D341Med (cell line): Measurements from ENCODE around the gene CTSH.
"Not testable (repeated sequence)": the region's sequence is repeated elsewhere in the genome, so short reads cannot be mapped to it uniquely, and the experiment has no call there.

ENCODE experiments used
- DNase-seq: peaks from one replicate; pipeline ENCODE4 v3.0.0; 2012; ENCODE audit warnings: low spot score

CTSH gene

DNA sequence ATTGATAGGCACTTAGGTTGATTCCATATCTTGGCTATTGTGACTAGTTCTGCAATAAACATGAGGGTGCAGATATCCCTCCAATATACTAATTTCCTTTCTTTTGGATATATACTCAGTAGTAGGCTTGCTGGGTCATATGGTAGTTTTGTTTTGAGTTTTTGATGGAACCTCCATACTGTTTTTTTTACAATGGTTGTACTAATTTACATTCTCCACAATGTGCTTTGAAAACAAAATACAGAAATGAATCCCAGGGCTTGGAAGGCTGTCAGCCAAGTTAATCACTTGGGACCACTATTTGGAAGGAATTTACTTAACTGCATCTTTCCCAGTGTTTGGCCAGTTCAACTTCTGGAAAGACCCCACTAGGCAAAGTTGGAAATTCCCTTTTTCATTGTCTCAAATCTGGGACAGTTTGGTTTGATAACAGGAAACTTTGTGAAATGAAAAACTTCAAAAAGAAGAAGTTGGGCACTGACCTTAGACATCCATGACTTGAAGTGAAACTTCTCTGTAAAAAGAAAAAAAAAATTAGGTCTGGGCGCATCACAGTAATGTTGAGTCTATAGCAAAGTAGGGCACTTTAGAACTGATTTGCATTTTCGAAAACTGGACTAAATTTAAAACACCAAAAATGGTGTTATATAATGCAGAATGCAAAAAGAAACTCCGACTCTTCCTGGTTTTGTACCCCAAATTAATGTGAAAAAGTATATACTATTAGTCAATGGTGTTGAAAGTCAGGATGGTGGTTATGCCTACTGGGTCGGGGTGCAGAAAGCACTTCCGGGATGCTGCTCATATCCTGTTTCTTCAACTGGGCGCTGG lies 6.0 kb downstream of the CTSH start:
- no peak for DNase-seq

- no peak for DNase-seq
Observed at GRCh38 chr15:78937132-78937739, 7.6 kb downstream of the CTSH start.

- no peak for DNase-seq
Observed at GRCh38 chr15:78934655-78935023, 10.2 kb downstream of the CTSH start.

- no peak for DNase-seq
Observed at GRCh38 chr15:78933823-78934654, 10.8 kb downstream of the CTSH start.

DNA sequence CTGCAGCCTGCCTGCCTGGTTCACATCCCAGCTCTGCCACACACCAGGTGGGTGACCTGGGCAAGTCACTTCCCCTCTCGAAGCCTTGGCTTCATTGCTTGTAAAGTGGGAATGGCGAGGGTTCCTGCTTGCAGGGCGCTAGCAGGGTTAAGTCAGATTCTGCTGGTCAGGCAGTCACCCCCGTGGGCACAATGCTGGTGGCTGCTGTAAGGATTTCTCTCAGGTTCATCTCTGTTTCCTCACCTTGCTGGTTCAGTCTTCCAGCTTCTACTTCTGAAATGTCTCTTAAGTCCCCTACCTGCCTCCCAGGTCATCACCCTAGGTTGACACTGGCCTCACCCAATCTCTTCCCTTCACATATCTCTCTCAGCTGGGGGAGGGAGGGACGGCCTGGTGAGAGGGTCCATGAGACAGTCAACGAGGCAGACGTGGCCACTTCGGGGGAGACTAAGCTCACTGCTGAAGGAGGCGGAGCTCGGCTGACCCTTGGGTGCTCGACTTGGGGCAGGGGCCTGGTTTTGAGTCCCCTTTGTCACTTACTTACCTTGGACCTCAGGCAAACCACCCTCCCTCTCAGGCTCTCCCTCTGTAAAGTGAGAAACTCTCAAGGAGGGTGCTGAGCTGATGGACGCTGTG lies 11.5 kb downstream of the CTSH start:
- no peak for DNase-seq

DNA sequence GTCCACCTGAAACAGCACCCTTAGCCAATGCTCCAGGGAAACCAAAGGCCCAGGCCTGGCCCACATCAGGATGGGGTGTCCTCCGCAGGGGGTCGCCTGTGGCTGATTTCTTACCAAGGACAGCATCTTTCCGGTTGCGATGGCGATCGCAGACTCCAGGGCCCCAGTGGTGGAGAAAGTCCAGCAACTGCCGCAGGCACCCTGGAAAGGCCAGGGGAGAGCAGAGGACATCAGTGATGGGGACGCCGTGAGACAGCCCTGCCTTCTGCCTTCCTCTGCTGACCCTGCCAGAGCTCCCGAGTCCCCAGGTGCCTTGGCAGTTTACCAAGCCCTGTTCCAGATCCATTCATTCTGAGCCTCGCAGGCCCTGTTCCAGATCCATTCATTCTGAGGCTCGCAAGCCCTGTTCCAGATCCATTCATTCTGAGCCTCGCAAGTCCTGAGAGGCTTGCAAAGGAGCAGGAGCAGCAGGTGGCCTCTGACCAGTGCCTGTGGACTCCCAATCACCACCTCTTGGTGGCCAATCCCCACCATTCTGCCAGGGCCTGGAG lies 12.5 kb downstream of the CTSH start:
- DNase-seq, result no peak

DNA sequence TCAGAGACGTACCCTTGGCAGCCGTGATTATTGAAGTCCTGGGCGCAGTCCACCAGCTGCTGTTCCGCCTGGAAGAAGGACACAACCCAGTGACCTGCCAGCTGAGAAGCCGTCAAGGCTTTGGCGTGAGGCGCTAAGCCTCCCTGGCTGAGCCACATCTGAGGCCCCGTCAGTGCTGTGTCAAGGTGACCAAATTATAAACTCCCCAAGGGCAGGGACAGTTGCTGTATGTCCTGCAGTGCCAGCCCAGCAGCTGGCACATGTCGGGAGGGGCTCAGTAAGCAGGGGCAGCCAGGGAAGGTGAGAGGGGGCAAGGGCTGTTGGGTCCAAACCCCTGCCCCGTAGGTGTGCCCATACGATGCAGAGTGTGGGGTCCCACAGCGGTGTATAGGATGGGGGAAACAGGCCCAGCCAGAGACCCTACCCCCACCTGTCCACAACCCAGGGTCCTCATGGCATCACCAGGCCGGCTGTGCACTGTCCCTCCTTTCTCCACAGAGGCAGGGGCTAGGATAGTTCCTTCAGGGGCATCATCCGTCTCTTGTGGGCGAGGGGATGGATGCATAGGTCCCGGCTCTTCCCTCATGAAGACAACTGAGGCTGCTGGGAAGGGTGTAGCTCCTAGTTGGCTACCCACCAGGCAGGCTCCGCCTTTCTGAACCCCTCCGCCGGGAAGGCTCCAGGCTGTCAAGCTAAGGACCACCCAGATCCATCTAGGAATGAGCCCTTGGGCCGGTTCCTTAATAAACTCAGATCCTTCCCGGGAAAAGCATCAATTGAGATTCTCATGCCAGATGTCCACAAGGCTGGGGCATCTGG lies 13.2 kb downstream of the CTSH start:
- no peak for DNase-seq

DNA sequence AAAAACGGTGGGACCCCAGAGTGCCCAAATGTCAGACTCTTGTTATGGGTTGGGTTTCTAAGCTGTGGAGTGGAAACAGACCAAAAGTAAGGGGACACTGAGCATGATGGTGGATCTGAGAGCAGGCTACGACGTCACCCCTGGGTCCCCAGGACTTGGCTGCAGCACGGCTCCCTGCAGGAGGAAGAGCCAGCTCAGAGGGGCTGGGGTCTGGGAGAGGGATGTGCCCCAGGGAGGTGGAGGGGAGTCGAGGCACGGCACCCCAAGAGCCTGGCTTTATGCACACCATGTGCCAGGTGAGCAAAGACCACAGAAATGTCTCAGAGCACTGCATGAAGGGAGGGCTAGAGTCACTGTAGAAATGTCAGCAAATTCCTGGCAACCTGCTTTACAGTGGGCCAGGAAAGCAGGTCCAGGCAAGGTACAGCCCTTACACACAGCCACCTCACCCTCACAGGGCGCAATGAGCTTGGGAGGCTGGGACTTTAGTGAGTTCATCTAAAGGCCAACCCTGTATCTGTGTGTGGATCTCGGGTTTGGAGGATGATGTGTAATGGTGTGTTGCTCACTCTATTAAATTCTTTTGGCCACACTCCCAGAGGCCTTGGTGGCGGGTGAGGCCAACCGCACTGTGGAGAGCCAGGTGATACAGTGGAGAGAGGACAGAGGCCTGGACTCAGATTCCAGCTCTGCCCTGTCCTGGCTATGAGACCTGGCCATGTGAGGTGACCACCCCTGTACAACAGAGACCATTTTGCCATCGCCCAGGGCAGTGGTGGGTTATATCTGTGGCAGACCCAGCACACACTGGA lies 14.1 kb downstream of the CTSH start:
- DNase-seq, result no peak

GRCh38 chr15:78929536-78930264 lies 15.1 kb downstream of the CTSH start:
- peak; percentile 22 for DNase-seq

DNA sequence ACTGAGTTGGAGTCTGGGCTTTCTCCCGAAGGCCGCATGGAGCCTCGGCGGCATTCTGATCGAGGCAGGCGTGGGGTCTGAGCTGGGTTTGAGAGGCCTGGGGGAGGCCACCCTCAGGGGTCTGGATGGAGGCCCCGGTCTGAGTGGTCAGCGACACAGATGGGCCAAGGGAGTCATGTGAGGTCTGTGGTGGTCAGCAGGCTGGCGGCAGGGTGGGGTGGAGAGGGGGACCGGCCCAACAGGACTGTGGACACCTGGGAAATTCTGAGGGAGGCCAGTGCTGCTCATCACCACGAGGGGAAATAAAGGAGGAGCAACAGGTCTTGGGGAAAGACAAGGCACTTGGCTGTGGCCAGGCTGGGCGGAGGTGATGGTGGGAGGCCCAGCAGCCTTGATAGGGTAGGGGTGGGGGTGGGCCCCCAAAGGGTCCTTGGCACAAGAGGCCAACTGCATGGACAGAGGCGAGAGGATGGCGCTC lies 16.2 kb downstream of the CTSH start:
- DNase-seq, result peak; percentile 30

- not testable (repeated sequence) for DNase-seq
Observed at GRCh38 chr15:78928176-78928575, 16.7 kb downstream of the CTSH start.

- no peak for DNase-seq
Observed at GRCh38 chr15:78927077-78927790, 17.6 kb downstream of the CTSH start.

DNA sequence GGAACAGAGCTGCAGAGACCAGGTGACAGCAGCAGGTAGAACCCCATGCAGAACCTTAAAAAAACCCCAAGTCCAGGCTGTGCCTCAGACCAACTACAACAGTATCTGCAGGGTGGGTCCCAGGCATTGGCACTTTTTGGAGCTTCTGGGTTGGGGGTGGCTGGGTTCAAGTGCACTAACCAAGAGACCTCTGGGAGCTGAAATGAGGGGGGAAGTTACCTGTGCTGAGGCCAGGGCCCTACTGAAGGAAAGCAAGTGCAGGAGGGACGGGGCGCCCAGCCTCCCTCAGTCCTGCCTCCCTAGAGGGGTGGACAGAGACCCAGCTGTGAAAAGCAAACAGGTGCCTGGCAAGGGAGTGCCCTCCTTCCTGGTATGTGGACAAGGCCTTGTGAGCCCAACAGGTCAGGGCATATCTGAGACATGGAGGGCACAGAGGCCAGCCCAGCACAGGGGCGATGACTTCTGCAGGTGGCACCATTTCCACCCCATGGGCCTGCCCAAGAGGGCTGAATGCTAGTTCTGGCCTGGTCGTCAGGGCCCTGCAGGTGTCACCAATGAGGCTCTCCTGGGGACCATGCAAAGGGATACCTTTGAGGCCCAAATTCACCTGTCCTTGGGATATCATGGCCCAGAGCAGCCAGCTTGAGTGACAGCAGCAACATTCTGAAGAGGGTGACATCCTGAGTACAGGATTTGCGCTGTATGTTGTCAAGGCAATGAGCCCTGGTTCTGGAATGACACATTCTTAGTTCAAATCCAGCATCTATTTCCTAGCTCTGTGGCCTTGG lies 18.7 kb downstream of the CTSH start:
- no peak for DNase-seq

DNA sequence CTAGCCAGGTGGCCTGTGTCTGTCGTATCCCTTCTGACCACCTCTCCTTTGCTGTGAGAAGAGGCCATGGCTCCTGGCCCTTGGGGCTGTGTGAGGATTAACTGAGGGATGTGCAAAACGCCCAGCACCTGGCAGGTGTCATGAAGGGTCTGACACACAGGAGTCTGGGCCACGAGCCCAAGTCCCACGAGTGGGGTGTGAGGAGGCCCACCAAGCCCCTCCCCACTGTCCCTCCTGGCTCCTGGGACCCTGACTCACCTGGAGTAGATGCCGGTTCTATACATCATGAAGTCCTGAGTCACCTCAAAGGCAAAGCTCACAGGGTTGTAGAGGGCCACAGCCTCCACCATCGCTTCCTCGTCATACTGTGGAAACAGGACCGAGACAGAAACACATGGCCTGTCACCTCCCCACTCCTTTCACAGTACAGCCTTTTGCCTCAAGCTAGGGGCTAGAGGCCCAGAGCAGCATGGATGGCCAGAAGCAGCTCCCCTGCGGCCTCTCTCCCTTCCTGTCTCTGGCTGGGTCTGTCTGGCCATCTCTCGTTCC lies 19.7 kb downstream of the CTSH start:
- no peak for DNase-seq

DNA sequence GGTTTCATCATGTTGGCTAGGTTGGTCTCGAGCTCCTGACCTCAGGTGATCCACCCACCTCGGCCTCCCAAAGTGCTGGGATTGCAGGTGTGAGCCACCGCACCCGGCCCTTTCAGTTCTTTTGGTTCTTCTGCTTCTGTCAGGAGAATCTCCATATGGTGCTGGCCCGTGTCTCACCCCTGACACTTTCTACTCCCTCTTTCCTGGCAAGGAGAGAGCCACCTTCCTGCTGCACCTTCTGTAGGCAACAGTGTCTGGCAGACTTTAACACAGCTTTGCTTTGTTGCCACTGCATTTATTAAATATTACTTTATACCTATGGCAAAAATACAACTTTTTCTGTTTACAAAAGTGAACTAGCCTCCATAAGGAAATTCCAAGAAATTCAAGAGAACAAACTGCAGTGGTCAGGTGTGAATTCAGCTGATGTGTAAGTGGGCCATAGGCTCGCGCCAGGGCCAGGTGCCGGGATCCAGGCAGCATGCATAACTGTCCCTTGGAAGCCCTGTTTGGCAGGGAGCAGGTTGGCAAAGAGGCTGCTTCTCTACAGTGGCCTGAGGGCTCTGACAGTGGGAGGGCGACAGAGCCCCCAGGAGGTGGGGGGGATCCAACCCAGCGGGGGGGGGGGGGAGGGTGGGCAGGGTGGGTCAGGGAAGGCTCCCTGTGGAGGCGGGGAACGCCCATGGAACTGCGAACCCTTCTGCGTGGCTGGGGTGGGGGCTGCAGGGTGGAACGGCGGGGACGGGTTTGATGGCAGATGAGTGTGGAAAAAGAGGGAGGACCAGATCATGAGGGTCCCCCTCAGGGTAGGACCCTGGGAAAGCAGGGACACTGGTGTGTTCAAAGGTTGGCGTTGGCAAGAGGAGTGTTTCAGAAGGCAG lies 21.1 kb downstream of the CTSH start:
- DNase-seq, result no peak

- no peak for DNase-seq
Observed at GRCh38 chr15:78923015-78923414, 21.8 kb downstream of the CTSH start.

GRCh38 chr15:78922527-78922926 lies 22.3 kb downstream of the CTSH start:
- no peak for DNase-seq
